ENCODE data around the gene CALHM2. TPM values are rescaled to one million over a fixed set of nuclear protein-coding genes. Genes with fewer than 3 reads are reported as not detected.

The CALHM2 gene
- total and polyA plus RNA-seq, 2 donors: 3.6 to 13.8 TPM

GRCh38 chr10:103449208-103450144, 2.7 kb downstream of the CALHM2 start:
- peaks cover 0 to 10% of the 10 kb centered on the region in 2 donors for H3K27me3 ChIP-seq (ENCODE audit: control insufficient read depth in 2 of 2, insufficient read depth in 1 of 2, low read length in 1 of 2)
- no peaks in the 10 kb centered on the region for H3K9me3 ChIP-seq (ENCODE audit: control insufficient read depth in 2 of 2, insufficient read depth in 1 of 2, low read length in 1 of 2)
- H3K4me1 ChIP-seq (ENCODE audit: control insufficient read depth in 2 of 2, insufficient read depth in 2 of 2, low read length in 2 of 2): peaks cover 7 to 24% of the 10 kb centered on the region in 2 donors
- no peak overlapping the region for H3K27ac ChIP-seq (ENCODE audit: low read depth in 1 of 2, low read length in 1 of 2)
- no peak overlapping the region for H3K4me3 ChIP-seq (ENCODE audit: low read length in 2 of 2)
- peaks cover 38 to 44% of the 10 kb centered on the region in 2 donors for H3K36me3 ChIP-seq (ENCODE audit: control insufficient read depth in 2 of 2, insufficient read depth in 2 of 2, low read length in 1 of 2)
- DNase-seq (ENCODE audit: low read depth in 6 of 9, low spot score in 9 of 9): no peak
- WGBS: 95% methylated on average over 34 of the region's 34 CpGs

- no peak for DNase-seq (ENCODE audit: low read depth in 6 of 9, low spot score in 9 of 9)
- H3K27me3 ChIP-seq (ENCODE audit: control insufficient read depth in 2 of 2, insufficient read depth in 1 of 2, low read length in 1 of 2): peaks cover 0 to 10% of the 10 kb centered on the region in 2 donors
- peaks cover 7 to 24% of the 10 kb centered on the region in 2 donors for H3K4me1 ChIP-seq (ENCODE audit: control insufficient read depth in 2 of 2, insufficient read depth in 2 of 2, low read length in 2 of 2)
- no peak overlapping the region for H3K27ac ChIP-seq (ENCODE audit: low read depth in 1 of 2, low read length in 1 of 2)
- no peaks in the 10 kb centered on the region for H3K9me3 ChIP-seq (ENCODE audit: control insufficient read depth in 2 of 2, insufficient read depth in 1 of 2, low read length in 1 of 2)
- H3K36me3 ChIP-seq (ENCODE audit: control insufficient read depth in 2 of 2, insufficient read depth in 2 of 2, low read length in 1 of 2): peaks cover 46 to 51% of the 10 kb centered on the region in 2 donors
- 95% methylated on average over 1 of the region's 1 CpG for WGBS
- H3K4me3 ChIP-seq (ENCODE audit: low read length in 2 of 2): no peak overlapping the region
Measured at GRCh38 chr10:103448746-103449145, 3.4 kb downstream of the CALHM2 start.

- Histone ChIP-seq H3K36me3 (ENCODE audit: control insufficient read depth in 2 of 2, insufficient read depth in 2 of 2, low read length in 1 of 2) (peaks cover 61 to 65% of the 10 kb centered on the region in 2 donors), H3K4me1 (ENCODE audit: control insufficient read depth in 2 of 2, insufficient read depth in 2 of 2, low read length in 2 of 2) (peaks cover 7 to 16% of the 10 kb centered on the region in 2 donors), H3K27me3 (ENCODE audit: control insufficient read depth in 2 of 2, insufficient read depth in 1 of 2, low read length in 1 of 2) (peaks cover 0 to 7% of the 10 kb centered on the region in 2 donors), H3K9me3 (ENCODE audit: control insufficient read depth in 2 of 2, insufficient read depth in 1 of 2, low read length in 1 of 2) (no peaks in the 10 kb centered on the region), H3K27ac (ENCODE audit: low read depth in 1 of 2, low read length in 1 of 2) (no peak overlapping the region), H3K4me3 (ENCODE audit: low read length in 2 of 2) (no peak overlapping the region)
- no peak for DNase-seq (ENCODE audit: low read depth in 6 of 9, low spot score in 9 of 9)
- 99% methylated on average over 23 of the region's 23 CpGs for WGBS
Measured at GRCh38 chr10:103447187-103447586, 5.0 kb downstream of the CALHM2 start.

- Histone ChIP-seq H3K36me3 (ENCODE audit: control insufficient read depth in 2 of 2, insufficient read depth in 2 of 2, low read length in 1 of 2) (peaks cover 72 to 74% of the 10 kb centered on the region in 2 donors), H3K4me1 (ENCODE audit: control insufficient read depth in 2 of 2, insufficient read depth in 2 of 2, low read length in 2 of 2) (peaks cover 0 to 5% of the 10 kb centered on the region in 2 donors), H3K4me3 (ENCODE audit: low read length in 2 of 2) (no peak overlapping the region), H3K9me3 (ENCODE audit: control insufficient read depth in 2 of 2, insufficient read depth in 1 of 2, low read length in 1 of 2) (no peaks in the 10 kb centered on the region), H3K27me3 (ENCODE audit: control insufficient read depth in 2 of 2, insufficient read depth in 1 of 2, low read length in 1 of 2) (peaks cover 0 to under 1% of the 10 kb centered on the region in 2 donors), H3K27ac (ENCODE audit: low read depth in 1 of 2, low read length in 1 of 2) (no peak overlapping the region)
- DNase-seq (ENCODE audit: low read depth in 6 of 9, low spot score in 9 of 9): no peak
- WGBS: 94% methylated on average over 12 of the region's 12 CpGs
Measured at GRCh38 chr10:103445767-103446567, 6.2 kb downstream of the CALHM2 start.

- H3K4me3 ChIP-seq (ENCODE audit: low read length in 2 of 2): no peak overlapping the region
- H3K36me3 ChIP-seq (ENCODE audit: control insufficient read depth in 2 of 2, insufficient read depth in 2 of 2, low read length in 1 of 2): peaks cover 76 to 80% of the 10 kb centered on the region in 2 donors
- DNase-seq (ENCODE audit: low read depth in 6 of 9, low spot score in 9 of 9): no peak
- H3K27ac ChIP-seq (ENCODE audit: low read depth in 1 of 2, low read length in 1 of 2): no peak overlapping the region
- 96% methylated on average over 9 of the region's 9 CpGs for WGBS
- H3K9me3 ChIP-seq (ENCODE audit: control insufficient read depth in 2 of 2, insufficient read depth in 1 of 2, low read length in 1 of 2): no peaks in the 10 kb centered on the region
- H3K4me1 ChIP-seq (ENCODE audit: control insufficient read depth in 2 of 2, insufficient read depth in 2 of 2, low read length in 2 of 2): no peaks in the 10 kb centered on the region
- no peaks in the 10 kb centered on the region for H3K27me3 ChIP-seq (ENCODE audit: control insufficient read depth in 2 of 2, insufficient read depth in 1 of 2, low read length in 1 of 2)
Measured at GRCh38 chr10:103445366-103445765, 6.8 kb downstream of the CALHM2 start.

- H3K27me3 ChIP-seq (ENCODE audit: control insufficient read depth in 2 of 2, insufficient read depth in 1 of 2, low read length in 1 of 2): no peaks in the 10 kb centered on the region
- H3K4me1 ChIP-seq (ENCODE audit: control insufficient read depth in 2 of 2, insufficient read depth in 2 of 2, low read length in 2 of 2): no peaks in the 10 kb centered on the region
- no peak overlapping the region for H3K4me3 ChIP-seq (ENCODE audit: low read length in 2 of 2)
- peaks cover 82 to 85% of the 10 kb centered on the region in 2 donors for H3K36me3 ChIP-seq (ENCODE audit: control insufficient read depth in 2 of 2, insufficient read depth in 2 of 2, low read length in 1 of 2)
- H3K9me3 ChIP-seq (ENCODE audit: control insufficient read depth in 2 of 2, insufficient read depth in 1 of 2, low read length in 1 of 2): no peaks in the 10 kb centered on the region
- DNase-seq (ENCODE audit: low read depth in 6 of 9, low spot score in 9 of 9): no peak
- no peak overlapping the region for H3K27ac ChIP-seq (ENCODE audit: low read depth in 1 of 2, low read length in 1 of 2)
- WGBS: 96% methylated on average over 10 of the region's 10 CpGs
Measured at GRCh38 chr10:103444478-103444877, 7.7 kb downstream of the CALHM2 start.

GRCh38 chr10:103443475-103444185, 8.5 kb downstream of the CALHM2 start:
- Histone ChIP-seq H3K4me1 (ENCODE audit: control insufficient read depth in 2 of 2, insufficient read depth in 2 of 2, low read length in 2 of 2) (no peaks in the 10 kb centered on the region), H3K4me3 (ENCODE audit: low read length in 2 of 2) (no peak overlapping the region), H3K36me3 (ENCODE audit: control insufficient read depth in 2 of 2, insufficient read depth in 2 of 2, low read length in 1 of 2) (peaks cover 83 to 84% of the 10 kb centered on the region in 2 donors), H3K27me3 (ENCODE audit: control insufficient read depth in 2 of 2, insufficient read depth in 1 of 2, low read length in 1 of 2) (no peaks in the 10 kb centered on the region), H3K9me3 (ENCODE audit: control insufficient read depth in 2 of 2, insufficient read depth in 1 of 2, low read length in 1 of 2) (no peaks in the 10 kb centered on the region), H3K27ac (ENCODE audit: low read depth in 1 of 2, low read length in 1 of 2) (no peak overlapping the region)
- no peak for DNase-seq (ENCODE audit: low read depth in 6 of 9, low spot score in 9 of 9)
- WGBS: 94% methylated on average over 23 of the region's 23 CpGs

- Histone ChIP-seq H3K27ac (ENCODE audit: low read depth in 1 of 2, low read length in 1 of 2) (no peak overlapping the region), H3K4me3 (ENCODE audit: low read length in 2 of 2) (no peak overlapping the region), H3K9me3 (ENCODE audit: control insufficient read depth in 2 of 2, insufficient read depth in 1 of 2, low read length in 1 of 2) (no peaks in the 10 kb centered on the region), H3K27me3 (ENCODE audit: control insufficient read depth in 2 of 2, insufficient read depth in 1 of 2, low read length in 1 of 2) (no peaks in the 10 kb centered on the region), H3K36me3 (ENCODE audit: control insufficient read depth in 2 of 2, insufficient read depth in 2 of 2, low read length in 1 of 2) (peaks cover 87 to 89% of the 10 kb centered on the region in 2 donors), H3K4me1 (ENCODE audit: control insufficient read depth in 2 of 2, insufficient read depth in 2 of 2, low read length in 2 of 2) (no peaks in the 10 kb centered on the region)
- no peak for DNase-seq (ENCODE audit: low read depth in 6 of 9, low spot score in 9 of 9)
- WGBS: 98% methylated on average over 13 of the region's 13 CpGs
Measured at GRCh38 chr10:103442031-103442461, 10.1 kb downstream of the CALHM2 start.

Data from thymus (tissue), 11 donors.